KOPT-K1 (cell line): ENCODE data around the gene FAM13A.
"Not testable (repeated sequence)": the region's sequence is repeated elsewhere in the genome, so short reads cannot be mapped to it uniquely, and the experiment has no call there.

ENCODE experiments used
- H3K27ac ChIP-seq: fragments of 200-600 bp; sonication (generic); 2 replicates; pipeline ENCODE4 v1.5.1; 2016; ENCODE audit warnings: antibody characterized with exemption, mild to moderate bottlenecking, low read depth, low read length; ENCODE audit not compliant: poor library complexity, severe bottlenecking
- H3K36me3 ChIP-seq: fragments of 200-600 bp; sonication (generic); 2 replicates; pipeline ENCODE4 v1.5.1; 2017; ENCODE audit warnings: antibody characterized with exemption, mild to moderate bottlenecking, low read length, moderate library complexity; ENCODE audit not compliant: insufficient read depth
- H3K9me3 ChIP-seq: fragments of 200-600 bp; sonication (generic); 2 replicates; pipeline ENCODE4 v1.5.1; 2017; ENCODE audit warnings: antibody characterized with exemption, low read length, mild to moderate bottlenecking; ENCODE audit not compliant: insufficient read depth, poor library complexity, severe bottlenecking

The FAM13A gene

DNA sequence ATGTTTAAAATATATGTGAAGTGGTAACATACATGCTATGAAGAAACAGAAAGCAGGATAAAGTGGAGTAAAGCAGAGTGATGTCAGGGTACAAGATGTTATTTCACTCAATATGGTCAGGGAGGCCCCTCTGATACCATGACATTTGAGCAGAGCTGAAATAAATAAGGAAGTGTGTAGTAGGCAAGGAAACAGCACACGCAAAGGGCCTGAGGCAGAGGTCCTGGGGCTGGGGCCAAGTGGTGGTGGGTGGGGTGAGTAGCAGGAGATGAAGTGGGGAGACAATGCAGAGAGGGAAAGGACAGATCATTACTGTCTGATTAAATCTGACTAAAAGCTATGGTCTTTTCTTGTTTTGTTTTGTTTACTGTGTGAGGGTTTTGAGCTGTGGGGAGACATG, 61.1 kb downstream of the FAM13A start:
- H3K36me3 ChIP-seq = no peaks in the 10 kb centered on the region
- no peak overlapping the region for H3K27ac ChIP-seq
- H3K9me3 ChIP-seq = no peaks in the 10 kb centered on the region

DNA sequence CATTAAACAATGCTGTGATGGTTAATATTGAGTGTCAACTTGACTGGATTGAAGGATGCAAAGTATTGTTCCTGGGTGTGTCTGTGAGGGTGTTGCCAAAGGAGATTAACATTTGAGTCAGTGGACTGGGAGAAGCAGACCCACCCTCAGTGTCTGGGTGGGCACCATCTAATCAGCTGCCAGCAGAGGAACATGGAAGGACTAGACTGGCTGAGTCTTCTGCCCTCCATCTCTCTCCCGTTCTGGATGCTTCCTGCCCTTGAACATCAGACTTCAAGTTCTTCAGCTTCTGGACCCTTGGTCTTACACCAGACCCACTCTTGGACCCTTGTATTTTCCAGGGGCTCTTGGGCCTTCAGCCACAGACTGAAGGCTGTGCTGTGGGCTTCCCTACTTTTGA, 61.7 kb downstream of the FAM13A start:
- not testable (repeated sequence) for H3K36me3 ChIP-seq, H3K9me3 ChIP-seq, H3K27ac ChIP-seq

DNA sequence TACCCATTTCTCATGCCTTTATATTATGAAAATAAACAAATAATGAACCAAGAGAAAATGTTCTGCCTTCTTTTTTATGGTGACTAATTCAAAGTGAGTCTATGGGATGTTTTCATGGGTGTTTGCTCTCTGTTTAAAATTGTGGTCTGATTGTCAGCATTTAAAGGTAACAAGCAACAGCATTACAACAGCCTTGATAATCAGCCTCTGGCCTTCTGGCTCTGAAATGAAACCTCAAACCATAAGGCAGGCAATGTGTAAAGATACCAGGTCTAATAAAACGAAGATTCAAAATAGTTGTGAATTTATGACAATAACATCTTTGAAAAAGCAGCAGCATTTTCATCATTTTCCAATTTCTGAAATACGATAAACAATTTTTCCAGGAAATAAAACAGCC, 63.7 kb downstream of the FAM13A start:
- Histone ChIP-seq H3K9me3 (no peaks in the 10 kb centered on the region), H3K27ac (no peak overlapping the region), H3K36me3 (no peaks in the 10 kb centered on the region)

DNA sequence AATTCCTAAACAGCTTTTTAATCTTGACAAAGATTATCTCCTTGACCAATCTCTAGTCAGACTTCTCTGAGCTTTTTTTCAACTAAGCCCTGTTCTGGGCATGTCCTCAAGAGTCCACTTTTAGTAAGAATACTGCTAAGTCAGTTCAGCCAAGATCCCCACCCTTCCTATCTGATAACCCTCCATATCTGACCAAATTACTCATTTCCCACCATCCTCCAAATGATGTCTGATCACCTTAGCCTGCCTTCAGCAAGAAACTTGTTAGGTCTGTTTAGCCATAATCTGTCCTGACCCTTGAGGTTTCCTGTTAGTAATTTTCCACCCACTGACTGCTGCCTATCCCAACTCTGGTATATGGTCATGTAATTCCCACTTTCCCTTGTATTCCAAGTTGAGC, 65.2 kb downstream of the FAM13A start:
- H3K27ac ChIP-seq = no peak overlapping the region

DNA sequence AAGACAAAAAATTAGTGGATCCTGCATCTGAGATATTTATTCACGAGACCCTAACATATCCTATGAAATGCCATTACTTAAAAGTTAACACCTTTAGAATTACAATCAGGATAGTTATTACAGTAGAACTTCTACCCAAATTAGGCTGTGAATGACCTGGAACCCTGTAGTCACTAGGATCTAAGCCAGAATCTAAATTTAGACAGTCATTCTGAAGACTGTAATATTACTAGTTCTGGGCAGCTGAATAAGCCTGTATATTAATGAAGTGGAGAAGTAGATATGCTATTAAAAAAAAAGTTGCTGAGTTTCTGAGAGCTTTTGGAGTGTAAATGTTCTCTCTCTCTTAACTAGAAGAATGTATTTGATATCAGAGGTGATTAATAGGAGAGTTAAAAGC, 67.0 kb downstream of the FAM13A start:
- no peak overlapping the region for H3K27ac ChIP-seq
- H3K9me3 ChIP-seq = no peaks in the 10 kb centered on the region
- H3K36me3 ChIP-seq = no peaks in the 10 kb centered on the region

More for the DNA sequence above, 65.2 kb downstream of the FAM13A start:
- no peaks in the 10 kb centered on the region for H3K36me3 ChIP-seq
- H3K9me3 ChIP-seq = no peaks in the 10 kb centered on the region

DNA sequence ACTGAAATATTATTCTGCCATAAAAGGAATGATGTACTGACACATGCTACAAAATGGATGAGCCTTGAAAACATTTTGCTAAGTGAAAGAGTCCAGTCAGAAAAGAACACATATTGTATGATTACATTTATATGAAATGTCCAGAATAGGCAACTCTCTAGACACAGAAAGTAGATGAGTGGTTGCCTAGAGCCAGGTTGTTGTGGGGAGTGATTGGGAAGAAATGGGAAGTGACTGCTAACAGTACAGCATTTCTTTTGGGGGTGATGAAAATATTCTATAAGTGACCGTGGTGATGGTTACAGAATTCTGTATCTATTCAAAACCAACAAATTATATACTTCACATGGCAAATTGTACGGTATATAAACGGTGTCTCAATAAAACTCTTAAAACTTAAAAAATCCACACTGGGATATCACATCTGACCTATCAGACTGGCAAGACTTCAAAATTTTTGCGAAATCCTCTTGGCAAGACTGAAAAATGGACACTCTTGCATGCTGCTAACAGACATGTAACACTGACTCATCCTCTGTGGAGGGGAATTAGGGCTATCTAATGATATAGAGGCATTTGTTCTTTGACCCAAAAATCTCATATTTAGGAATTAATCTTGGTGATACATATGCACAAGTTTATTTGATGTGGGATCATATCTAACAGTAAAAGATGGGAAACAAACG, 71.8 kb downstream of the FAM13A start:
- H3K27ac ChIP-seq = no peak overlapping the region
- H3K36me3 ChIP-seq = no peaks in the 10 kb centered on the region
- no peaks in the 10 kb centered on the region for H3K9me3 ChIP-seq

DNA sequence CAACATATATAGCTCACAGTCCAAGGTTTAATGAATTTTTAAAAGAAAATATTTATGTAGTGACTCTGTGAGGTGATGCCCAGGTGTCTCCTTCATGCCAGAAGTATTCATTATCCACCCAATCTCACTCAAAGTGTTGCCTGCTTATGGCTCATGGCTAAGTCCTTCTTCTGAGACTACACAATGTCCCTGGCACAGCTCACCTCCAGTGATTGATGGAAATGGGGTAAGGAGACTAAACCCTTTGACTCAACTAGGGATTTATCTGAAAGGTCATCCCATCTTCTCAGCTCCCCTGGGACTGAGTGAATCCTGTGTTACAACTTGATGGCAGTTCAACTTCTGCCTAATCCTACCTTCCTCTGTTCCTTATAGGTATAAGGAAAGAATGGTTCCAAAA, 74.2 kb downstream of the FAM13A start:
- H3K9me3 ChIP-seq = no peaks in the 10 kb centered on the region
- H3K27ac ChIP-seq = no peak overlapping the region
- H3K36me3 ChIP-seq = no peaks in the 10 kb centered on the region

DNA sequence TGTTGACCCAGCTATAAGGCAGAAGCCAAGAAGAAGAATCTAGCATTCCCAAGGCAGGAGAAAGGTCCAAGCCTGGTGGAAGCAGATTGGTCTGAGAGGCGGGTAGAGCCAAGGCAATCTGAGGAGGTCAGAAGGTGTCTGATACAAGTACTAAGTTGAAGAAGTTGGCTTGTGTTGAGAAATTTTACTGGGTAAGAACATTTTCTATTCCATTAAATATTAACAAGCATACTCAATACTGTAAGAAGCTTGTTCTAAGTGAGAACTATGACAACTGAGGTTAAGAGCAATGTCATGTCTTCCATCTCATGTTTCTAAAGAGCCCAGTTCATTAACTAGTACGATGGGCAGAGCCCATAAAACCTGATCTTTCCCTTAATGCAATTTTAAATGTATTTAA, 75.0 kb downstream of the FAM13A start:
- Histone ChIP-seq H3K9me3 (no peaks in the 10 kb centered on the region), H3K27ac (no peak overlapping the region)

DNA sequence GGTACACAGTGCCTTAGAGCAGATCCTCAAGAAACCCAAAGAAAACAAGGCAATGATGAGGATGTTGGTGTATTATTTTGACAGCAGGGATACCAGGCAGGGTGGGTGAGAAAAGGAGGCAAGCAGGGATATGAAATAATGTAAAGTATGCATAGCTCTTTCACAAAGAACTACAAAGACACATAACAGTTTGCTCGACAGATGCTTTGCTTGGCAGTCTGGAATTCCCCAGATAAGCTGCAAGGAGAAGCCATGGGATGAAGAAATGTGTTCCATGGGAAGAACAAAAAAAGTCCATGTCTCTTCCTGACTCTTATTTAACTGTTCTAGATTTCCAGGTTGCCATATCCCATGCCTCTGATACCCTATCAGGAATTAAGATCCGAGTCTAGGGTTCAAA, 75.4 kb downstream of the FAM13A start:
- Histone ChIP-seq H3K36me3 (no peaks in the 10 kb centered on the region), H3K9me3 (no peaks in the 10 kb centered on the region), H3K27ac (no peak overlapping the region)

More for the DNA sequence above, 75.0 kb downstream of the FAM13A start:
- H3K36me3 ChIP-seq = no peaks in the 10 kb centered on the region

DNA sequence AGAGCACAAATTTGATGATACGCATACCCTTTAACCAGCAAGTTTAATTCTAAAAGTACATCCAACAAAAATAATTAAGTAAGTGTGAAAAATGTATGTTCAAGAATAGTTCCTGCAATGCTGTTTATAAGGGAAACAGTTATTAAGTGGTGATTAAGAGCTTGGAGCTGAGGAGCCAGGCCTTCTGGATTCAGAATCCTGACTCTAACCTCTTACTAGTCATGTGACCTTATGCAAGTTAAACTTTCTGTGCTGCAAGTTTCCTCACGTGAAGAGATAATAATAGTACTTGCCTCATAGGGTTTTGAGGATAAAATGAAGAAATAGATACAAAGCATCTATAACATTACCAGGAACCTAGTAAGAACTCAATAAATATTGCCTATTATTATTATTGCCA, 77.7 kb downstream of the FAM13A start:
- Histone ChIP-seq H3K9me3 (no peaks in the 10 kb centered on the region), H3K27ac (no peak overlapping the region), H3K36me3 (no peaks in the 10 kb centered on the region)

DNA sequence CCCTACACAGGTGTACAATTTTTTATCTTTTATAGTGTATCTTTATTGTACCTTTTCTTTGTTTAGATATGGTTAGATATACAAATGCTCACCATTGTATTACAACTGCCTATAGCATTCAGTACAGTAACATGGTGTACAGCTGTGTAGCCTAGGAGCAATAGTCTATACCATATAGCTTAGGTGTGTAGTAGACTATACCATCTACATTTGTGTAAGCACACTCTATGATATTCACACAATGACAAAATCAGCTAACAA, 80.3 kb downstream of the FAM13A start:
- H3K36me3 ChIP-seq = no peaks in the 10 kb centered on the region
- no peak overlapping the region for H3K27ac ChIP-seq
- H3K9me3 ChIP-seq = no peaks in the 10 kb centered on the region

DNA sequence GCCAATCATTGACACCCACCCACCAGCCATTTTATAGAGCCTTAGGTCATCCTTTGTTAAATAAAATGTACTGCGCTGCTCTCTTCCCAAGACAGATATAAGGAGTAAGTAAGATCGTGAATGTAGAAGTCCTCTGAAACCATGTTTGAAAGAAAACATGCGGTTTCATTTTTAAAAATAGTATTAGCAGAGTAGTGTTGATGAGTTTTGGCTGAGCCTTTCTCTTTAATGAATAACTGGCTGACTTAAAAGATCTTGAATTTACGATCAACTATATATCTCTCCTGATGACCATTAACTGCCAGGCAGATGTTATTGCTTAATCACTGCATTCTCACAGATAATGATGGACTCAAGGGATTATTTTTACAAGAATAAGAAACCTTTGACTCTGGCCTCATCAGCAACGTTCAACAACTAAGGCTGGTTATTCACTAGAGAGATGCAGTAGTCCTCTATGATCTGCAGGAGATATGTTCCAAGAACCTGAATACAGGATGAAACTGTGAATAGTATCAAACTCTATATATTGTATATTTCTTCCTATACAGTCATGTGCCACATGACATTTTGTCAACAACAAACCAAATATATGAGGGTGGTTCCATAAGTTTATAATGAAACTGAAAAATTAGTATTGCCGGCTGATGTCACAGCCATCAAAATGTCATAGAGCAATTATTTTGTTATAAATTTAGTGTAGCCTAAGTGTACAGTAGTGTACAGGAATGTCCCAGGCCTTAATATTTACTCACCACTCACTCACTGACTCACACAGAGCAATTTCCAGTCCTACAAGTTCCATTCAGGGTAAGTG, 80.8 kb downstream of the FAM13A start:
- Histone ChIP-seq H3K9me3 (no peaks in the 10 kb centered on the region), H3K27ac (no peak overlapping the region), H3K36me3 (no peaks in the 10 kb centered on the region)

DNA sequence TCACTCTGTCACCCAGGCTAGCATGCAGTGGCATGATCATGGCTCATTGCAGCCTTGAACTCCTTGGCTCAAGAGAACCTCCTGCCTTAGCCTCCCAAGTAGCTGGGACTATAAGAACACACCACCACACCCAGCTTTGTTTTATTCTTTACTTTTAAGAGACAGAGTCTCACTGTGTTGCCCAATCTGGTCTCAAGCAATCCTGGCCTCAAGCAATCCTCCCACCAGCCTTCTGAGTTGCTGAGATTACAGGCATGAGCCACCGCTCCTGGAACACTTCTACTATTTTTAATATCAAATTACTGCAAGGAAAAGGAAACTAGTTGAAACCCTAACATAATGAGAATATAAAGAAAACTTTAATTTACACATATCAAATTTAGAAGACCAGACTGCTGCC, 85.4 kb downstream of the FAM13A start:
- H3K27ac ChIP-seq = no peak overlapping the region
- no peaks in the 10 kb centered on the region for H3K36me3 ChIP-seq
- no peaks in the 10 kb centered on the region for H3K9me3 ChIP-seq

DNA sequence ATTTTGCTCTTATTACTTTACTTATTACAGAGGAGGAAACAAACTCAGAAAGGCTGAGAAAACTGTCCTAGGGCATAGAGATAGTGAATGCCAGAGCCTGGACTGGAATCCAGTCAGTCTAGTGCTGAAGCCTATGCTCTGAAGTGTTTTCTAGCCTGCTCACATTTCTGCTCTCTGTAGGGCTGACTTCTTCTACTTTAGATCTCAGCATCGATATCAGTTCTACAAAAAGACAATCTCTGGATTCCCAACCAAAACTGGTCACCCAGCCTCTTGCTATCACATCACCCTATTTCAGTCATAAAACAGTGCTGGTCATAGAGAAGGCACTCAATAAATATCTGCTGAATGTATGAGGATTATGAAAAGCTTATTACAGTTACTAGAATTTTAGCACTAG, 87.2 kb downstream of the FAM13A start:
- Histone ChIP-seq H3K9me3 (no peaks in the 10 kb centered on the region), H3K36me3 (no peaks in the 10 kb centered on the region), H3K27ac (no peak overlapping the region)

DNA sequence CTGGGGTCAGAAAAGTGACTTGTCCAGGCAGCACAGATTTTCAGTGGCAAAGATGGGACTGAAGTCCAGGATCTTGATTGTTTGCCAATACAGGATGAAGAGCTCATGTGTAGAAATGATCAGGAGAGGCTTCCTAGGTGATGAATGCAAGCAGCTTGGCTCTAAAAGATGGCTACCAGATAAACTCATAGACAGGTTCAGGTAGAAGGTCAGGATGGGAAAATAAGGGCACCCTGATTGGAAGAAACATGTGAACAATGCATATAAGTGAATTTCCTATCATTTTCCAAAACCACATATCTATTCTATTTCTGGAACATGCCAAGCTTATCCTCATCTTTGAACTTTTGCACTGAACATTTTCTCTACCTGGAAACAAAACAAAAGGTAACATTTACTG, 87.7 kb downstream of the FAM13A start:
- Histone ChIP-seq H3K27ac (no peak overlapping the region), H3K9me3 (no peaks in the 10 kb centered on the region), H3K36me3 (no peaks in the 10 kb centered on the region)

DNA sequence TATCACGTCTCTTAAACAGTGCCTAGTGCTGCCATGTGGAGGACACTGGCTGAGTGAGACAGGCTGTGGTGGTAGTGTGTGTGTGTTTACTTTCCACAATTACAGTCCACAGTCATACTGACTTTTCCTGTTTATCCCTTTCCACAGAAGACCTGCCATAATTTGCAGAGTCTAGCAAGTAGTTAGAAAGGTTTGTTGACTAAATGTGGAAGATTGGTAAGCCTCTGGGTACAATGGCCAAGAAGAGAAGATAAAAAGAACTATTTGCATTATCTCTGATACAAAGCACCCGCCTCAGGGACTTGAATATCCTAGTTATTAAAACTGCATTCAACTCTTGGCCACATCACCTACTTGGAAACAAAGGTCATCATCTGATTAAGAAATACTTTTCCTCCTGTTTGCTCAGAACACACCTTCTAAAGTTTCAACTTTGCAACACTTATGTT, 89.1 kb downstream of the FAM13A start:
- Histone ChIP-seq H3K9me3 (no peaks in the 10 kb centered on the region), H3K27ac (no peak overlapping the region), H3K36me3 (no peaks in the 10 kb centered on the region)
